ENCODE results near the gene HS1BP3.

Gene HS1BP3

GRCh38 chr2:20647738-20648137, 3.2 kb downstream of the HS1BP3 start:
- no peak overlapping the region for H3K4me3 ChIP-seq (ENCODE audit: low read depth, low read length)

GRCh38 chr2:20647211-20647610, 3.7 kb downstream of the HS1BP3 start:
- no peak overlapping the region for H3K4me3 ChIP-seq (ENCODE audit: low read depth, low read length)

- no peak overlapping the region for H3K4me3 ChIP-seq (ENCODE audit: low read depth, low read length)
Measured at GRCh38 chr2:20646446-20646845, 4.5 kb downstream of the HS1BP3 start.

- no peak overlapping the region for H3K4me3 ChIP-seq (ENCODE audit: low read depth, low read length)
Measured at GRCh38 chr2:20645761-20646160, 5.1 kb downstream of the HS1BP3 start.

- no peak overlapping the region for H3K4me3 ChIP-seq (ENCODE audit: low read depth, low read length)
Measured at GRCh38 chr2:20645301-20645701, 5.6 kb downstream of the HS1BP3 start.

- no peak overlapping the region for H3K4me3 ChIP-seq (ENCODE audit: low read depth, low read length)
Measured at GRCh38 chr2:20643826-20644225, 7.1 kb downstream of the HS1BP3 start.

- H3K4me3 ChIP-seq (ENCODE audit: low read depth, low read length): no peak overlapping the region
Measured at GRCh38 chr2:20643060-20643459, 7.8 kb downstream of the HS1BP3 start.

- no peak overlapping the region for H3K4me3 ChIP-seq (ENCODE audit: low read depth, low read length)
Measured at GRCh38 chr2:20642055-20642971, 8.6 kb downstream of the HS1BP3 start.

- no peak overlapping the region for H3K4me3 ChIP-seq (ENCODE audit: low read depth, low read length)
Measured at GRCh38 chr2:20641123-20641985, 9.5 kb downstream of the HS1BP3 start.

- H3K4me3 ChIP-seq (ENCODE audit: low read depth, low read length): no peak overlapping the region
Measured at GRCh38 chr2:20640411-20641122, 10.3 kb downstream of the HS1BP3 start.

- H3K4me3 ChIP-seq (ENCODE audit: low read depth, low read length): no peak overlapping the region
Measured at GRCh38 chr2:20638646-20639430, 12.1 kb downstream of the HS1BP3 start.

GRCh38 chr2:20638014-20638413, 12.9 kb downstream of the HS1BP3 start:
- H3K4me3 ChIP-seq (ENCODE audit: low read depth, low read length): no peak overlapping the region

- no peak overlapping the region for H3K4me3 ChIP-seq (ENCODE audit: low read depth, low read length)
Measured at GRCh38 chr2:20637147-20637546, 13.8 kb downstream of the HS1BP3 start.

GRCh38 chr2:20635675-20636584, 15.0 kb downstream of the HS1BP3 start:
- H3K4me3 ChIP-seq (ENCODE audit: low read depth, low read length): no peak overlapping the region

- H3K4me3 ChIP-seq (ENCODE audit: low read depth, low read length): no peak overlapping the region
Measured at GRCh38 chr2:20635113-20635510, 15.8 kb downstream of the HS1BP3 start.

GRCh38 chr2:20634507-20635112, 16.3 kb downstream of the HS1BP3 start:
- H3K4me3 ChIP-seq (ENCODE audit: low read depth, low read length): no peak overlapping the region

GRCh38 chr2:20633794-20634506, 16.9 kb downstream of the HS1BP3 start:
- H3K4me3 ChIP-seq (ENCODE audit: low read depth, low read length): no peak overlapping the region

- no peak overlapping the region for H3K4me3 ChIP-seq (ENCODE audit: low read depth, low read length)
Measured at GRCh38 chr2:20633001-20633400, 17.9 kb downstream of the HS1BP3 start.

All from iPS-11a (cell line).